ENCODE results near the gene PLXNB3.

Gene PLXNB3

GRCh38 chrX:153775293-153776119 is 11.5 kb downstream of the PLXNB3 start:
- no peak for DNase-seq

- DNase-seq, result no peak
Observed at GRCh38 chrX:153776120-153776599, 12.1 kb downstream of the PLXNB3 start.

- no peak for DNase-seq
Observed at GRCh38 chrX:153776611-153777045, 12.6 kb downstream of the PLXNB3 start.

GRCh38 chrX:153777261-153778090 is 13.4 kb downstream of the PLXNB3 start:
- no peak for DNase-seq

DNA sequence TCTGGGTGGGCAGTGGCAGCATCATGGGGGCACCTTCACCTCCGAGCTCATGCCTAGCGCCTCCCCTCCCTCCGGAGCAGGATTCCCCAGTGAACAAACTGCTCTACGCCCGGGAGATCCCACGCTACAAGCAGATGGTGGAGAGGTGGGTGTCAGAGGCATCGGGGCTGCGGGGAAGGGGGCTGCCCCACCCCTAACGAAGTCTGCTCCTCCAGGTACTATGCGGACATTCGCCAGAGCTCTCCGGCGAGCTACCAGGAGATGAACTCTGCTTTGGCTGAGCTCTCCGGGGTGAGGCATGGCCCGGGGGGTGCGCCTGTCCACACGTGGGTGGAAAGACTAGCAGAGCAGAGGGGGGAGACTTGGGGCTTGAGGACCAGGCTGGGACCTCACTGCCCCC is 14.1 kb downstream of the PLXNB3 start:
- no peak for DNase-seq

GRCh38 chrX:153778684-153779101 is 14.6 kb downstream of the PLXNB3 start:
- no peak for DNase-seq

DNA sequence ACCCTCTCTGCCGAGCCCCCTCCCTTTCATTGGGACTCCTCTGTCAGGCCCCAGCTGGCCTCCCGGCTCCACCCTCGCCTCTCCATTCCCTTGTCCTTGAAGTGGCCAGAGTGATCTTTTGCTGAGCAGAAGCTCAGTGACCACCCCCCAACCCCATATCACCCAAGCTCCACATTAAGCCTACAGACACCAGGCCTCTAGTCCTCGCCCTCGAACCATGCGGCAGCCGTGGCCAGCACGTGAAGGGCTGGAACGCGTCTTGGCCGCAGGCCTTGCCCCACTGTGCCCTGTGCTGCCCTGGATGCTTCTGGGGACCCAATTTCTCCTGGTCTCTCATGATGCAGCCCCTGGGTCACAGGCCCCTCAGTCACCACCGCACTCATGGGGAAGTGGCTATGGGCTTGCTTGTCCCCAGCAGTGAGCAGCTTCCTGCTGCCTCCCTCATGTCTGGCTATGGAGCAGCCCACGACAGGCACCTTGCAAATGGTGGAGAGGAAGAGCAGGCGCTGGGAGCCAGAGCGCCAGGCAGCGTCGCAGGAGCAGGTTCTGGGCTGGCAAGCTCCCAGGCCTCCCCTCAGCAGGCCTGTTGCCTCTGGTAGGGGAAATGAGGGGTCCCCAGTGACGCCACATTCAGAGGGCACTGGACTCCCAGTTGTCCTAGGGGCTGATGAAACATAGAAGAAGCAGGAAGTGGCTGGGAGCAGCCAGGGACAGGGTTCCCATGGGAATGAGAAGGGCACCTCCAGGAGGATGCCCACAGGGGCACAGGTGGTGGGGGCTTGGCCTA is 16.0 kb downstream of the PLXNB3 start:
- DNase-seq, result no peak

- no peak for DNase-seq
Observed at GRCh38 chrX:153780678-153781427, 16.8 kb downstream of the PLXNB3 start, which contains the start of gene SRPK3. Gene SRPK3, plus strand, starts transcription at chrX:153781041. Its CDS starts 46 bp downstream, at chrX:153781087.

- DNase-seq, result no peak
Observed at GRCh38 chrX:153781428-153782047, 17.5 kb downstream of the PLXNB3 start.

GRCh38 chrX:153782313-153782712 is 18.3 kb downstream of the PLXNB3 start:
- no peak for DNase-seq

DNA sequence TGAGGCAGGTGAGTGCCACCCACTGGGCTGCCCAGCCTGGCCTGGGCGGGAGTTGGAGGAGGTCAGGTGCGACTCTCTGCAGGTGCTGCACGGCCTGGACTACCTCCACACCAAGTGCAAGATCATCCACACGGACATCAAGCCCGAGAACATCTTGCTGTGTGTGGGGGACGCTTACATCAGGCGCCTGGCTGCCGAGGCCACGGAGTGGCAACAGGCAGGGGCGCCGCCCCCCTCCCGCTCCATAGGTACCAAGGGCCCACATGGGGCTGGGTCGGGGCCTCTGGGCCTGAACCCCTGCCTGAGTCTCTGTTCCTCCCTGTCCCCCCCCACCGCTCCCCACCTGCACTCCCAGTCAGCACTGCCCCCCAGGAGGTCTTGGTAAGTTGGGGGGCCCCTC is 18.8 kb downstream of the PLXNB3 start:
- DNase-seq, result no peak

DNA sequence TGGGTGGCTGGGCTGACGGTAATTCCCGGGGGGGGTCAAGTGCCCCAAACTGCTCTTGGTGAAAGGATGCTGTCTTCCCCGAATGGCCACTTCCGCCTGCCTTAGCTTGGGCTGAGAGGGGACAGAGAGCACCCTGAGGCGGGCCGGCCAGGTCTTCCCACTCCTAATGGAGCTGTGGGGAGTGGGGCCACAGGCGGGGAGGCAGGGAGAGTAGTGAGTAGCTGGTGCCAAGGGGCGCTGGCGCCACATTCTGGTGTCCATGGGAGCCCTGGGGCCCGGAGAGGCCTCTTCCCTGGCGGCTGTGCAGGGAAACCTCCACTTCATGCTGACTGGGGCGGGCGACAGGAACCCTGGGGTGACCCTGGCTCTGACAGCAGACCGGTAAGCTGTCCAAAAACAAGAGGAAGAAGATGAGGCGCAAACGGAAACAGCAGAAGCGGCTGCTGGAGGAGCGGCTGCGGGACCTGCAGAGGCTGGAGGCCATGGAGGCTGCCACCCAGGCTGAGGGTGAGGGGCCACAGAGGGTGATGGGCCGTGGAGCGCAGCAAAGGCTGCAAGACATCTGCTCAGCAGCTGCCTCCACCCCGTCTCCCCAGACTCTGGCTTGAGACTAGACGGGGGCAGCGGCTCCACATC is 19.4 kb downstream of the PLXNB3 start:
- DNase-seq, result no peak

- no peak for DNase-seq
Observed at GRCh38 chrX:153784325-153784967, 20.4 kb downstream of the PLXNB3 start.

- no peak for DNase-seq
Observed at GRCh38 chrX:153786669-153787068, 22.6 kb downstream of the PLXNB3 start.

- no peak for DNase-seq
Observed at GRCh38 chrX:153789654-153790053, 25.6 kb downstream of the PLXNB3 start.

DNA sequence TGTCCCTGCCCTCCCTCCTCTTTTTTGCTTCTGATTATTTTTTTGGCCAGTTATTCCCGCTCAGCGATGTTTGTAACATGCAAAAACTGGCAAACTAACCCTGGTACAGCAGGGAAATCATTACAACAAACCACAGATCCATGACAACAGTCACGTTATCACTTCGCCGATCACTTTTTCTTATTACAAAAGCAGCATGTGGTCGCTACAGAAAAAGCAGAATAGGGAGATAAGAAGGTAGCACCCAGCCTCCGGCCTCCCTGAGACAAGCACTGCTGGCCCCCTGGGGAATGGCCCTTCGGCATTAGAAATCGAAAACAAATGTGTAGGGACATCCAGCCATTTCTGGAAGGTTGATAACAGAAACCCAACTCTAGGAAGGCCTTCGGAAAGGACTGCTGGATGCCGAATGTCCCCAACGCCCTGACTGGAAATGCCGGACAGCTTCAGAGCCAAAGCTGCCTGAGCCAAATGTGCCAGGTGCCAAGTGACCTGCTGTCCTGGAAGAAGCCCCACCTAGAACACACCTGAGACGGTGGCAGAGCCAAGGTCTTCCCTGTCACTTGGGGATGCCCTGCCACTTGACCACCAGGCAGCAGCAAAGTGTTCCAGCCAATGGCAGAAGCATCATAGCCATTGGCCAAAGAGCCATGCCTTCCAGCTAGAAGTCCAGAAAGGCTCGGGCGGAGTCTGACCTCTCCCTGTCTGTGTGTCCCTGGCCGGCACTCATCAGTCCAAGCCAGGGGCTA is 27.2 kb downstream of the PLXNB3 start:
- no peak for DNase-seq

- DNase-seq, result no peak
Observed at GRCh38 chrX:153792368-153792767, 28.3 kb downstream of the PLXNB3 start.

DNA sequence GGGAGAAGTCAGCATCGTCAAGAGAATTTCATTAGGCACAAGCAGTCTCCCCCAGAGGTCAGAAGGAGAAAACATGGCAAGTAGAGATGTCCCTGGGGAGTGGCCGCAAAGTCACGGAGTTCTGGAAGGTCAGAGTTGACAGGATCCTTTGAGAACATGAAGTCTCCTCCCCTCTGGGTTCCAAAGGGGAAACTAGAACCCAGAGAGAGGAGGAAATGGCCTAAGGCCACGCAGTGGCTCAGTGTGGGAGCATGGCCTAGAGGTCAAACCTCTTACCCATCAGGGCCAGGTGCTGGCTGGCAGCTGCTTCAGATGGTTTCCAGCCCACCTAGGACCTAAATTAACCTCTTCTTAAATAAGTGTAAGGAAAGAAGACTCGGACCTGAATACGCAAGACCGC is 29.2 kb downstream of the PLXNB3 start:
- DNase-seq, result no peak

DNA sequence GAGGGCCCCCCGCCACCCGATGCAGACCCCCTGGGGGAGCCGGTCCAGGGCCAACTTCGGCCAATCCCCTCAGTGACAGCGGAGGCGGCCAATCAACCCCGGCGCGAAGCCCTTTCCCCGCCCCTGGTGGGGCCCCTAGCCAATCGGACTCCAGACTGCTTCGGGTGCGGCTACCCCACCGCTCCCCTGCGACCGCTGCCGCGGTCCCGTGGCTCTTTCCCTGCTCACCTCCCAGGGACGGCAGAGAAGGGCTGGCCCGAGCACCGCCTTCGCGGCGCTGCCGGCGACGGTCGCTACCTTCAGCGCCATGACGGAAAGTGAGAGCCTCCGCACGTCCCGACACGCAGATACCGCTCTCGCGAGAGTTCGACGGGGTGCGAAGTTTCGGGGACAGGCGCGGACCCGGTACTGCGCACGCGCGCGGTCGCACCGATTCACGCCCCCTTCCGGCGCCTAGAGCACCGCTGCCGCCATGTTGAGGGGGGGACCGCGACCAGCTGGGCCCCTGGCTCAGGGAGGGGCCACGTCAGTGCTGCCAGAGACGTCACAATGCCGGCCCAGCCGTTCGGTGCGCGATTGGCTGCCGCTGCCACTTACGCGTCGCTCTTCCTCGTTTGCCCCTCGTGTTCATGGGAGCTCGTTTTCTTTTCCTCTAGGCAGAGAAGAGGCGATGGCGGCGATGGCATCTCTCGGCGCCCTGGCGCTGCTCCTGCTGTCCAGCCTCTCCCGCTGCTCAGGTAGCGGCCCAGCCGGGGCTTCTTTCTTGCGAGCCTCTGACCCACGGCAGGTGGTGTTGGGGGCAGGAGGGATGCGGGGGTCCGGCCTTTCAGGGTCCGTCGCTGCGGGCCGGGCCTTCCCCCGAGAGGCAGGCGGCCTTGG is 30.2 kb downstream of the PLXNB3 start, which contains the start of the genes IDH3G and SSR4:
IDH3G (minus strand) TSS at position 358 of the 879 bp plus-strand sequence; CDS start at position 309, 49 bp downstream.
SSR4 (plus strand) TSS at position 651 of the 879 bp plus-strand sequence; CDS start at position 671, 20 bp downstream.
- DNase-seq, result peak; percentile 95

Measured in CD4-positive, alpha-beta T cell treated with Interleukin-10 for 1 hour (primary cell).